OCI-LY3 (cell line): ENCODE data around the gene SLAIN2.

ENCODE experiments used
- EZH2phosphoT487 ChIP-seq: fragments of 200-600 bp; shearing (Covaris generic); IDR thresholded peaks from 2 replicates; pipeline ENCODE4 v1.6.1; 2018; ENCODE audit warnings: antibody characterized with exemption, mixed run types, low read depth
- TF ChIP-seq, protein P1 (sequence below): fragments of 200-600, 300-600 bp; sonication (generic); IDR thresholded peaks from 2 replicates; pipeline ENCODE4 v1.5.1; 2014; ENCODE audit warnings: antibody characterized with exemption, low read length, low read depth

GRCh38 chr4:48369248-48369647, 27.9 kb downstream of the SLAIN2 start:
- TF ChIP-seq, protein P1, sequence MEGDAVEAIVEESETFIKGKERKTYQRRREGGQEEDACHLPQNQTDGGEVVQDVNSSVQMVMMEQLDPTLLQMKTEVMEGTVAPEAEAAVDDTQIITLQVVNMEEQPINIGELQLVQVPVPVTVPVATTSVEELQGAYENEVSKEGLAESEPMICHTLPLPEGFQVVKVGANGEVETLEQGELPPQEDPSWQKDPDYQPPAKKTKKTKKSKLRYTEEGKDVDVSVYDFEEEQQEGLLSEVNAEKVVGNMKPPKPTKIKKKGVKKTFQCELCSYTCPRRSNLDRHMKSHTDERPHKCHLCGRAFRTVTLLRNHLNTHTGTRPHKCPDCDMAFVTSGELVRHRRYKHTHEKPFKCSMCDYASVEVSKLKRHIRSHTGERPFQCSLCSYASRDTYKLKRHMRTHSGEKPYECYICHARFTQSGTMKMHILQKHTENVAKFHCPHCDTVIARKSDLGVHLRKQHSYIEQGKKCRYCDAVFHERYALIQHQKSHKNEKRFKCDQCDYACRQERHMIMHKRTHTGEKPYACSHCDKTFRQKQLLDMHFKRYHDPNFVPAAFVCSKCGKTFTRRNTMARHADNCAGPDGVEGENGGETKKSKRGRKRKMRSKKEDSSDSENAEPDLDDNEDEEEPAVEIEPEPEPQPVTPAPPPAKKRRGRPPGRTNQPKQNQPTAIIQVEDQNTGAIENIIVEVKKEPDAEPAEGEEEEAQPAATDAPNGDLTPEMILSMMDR, result no peak
- no peak for TF ChIP-seq EZH2phosphoT487
